RKO (cell line): ENCODE data around the gene MMEL1.
"Not testable (repeated sequence)": the region's sequence is repeated elsewhere in the genome, so short reads cannot be mapped to it uniquely, and the experiment has no call there.

Source experiments
- DNase-seq: peaks from one replicate; pipeline ENCODE4 v3.0.0-alpha.2; 2016; ENCODE audit warnings: low spot score

The MMEL1 gene

GRCh38 chr1:2628191-2628932 lies 4.5 kb downstream of the MMEL1 start:
- no peak for DNase-seq

- DNase-seq, result no peak
These were observed 5.1 kb downstream of the MMEL1 start for GRCh38 chr1:2627746-2628145.

DNA sequence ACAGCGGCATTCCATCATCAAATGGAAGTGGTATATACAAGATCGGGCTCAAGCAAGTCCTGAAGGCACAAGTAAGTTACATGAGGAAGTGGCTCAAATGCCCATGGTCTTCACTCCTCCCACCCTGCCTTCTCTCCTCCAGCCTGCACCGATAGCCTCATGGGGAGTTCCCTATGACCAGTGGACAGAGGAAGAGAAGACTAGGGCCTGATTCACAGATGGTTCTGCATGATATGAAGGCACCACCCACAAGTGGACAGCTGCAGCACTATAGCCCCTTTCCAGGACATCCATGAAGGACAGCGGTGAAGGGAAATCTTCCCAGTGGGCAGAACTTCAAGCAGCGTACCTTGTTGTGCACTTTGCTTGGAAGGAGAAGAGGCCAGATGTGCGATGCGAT lies 7.1 kb downstream of the MMEL1 start:
- not testable (repeated sequence) for DNase-seq

DNA sequence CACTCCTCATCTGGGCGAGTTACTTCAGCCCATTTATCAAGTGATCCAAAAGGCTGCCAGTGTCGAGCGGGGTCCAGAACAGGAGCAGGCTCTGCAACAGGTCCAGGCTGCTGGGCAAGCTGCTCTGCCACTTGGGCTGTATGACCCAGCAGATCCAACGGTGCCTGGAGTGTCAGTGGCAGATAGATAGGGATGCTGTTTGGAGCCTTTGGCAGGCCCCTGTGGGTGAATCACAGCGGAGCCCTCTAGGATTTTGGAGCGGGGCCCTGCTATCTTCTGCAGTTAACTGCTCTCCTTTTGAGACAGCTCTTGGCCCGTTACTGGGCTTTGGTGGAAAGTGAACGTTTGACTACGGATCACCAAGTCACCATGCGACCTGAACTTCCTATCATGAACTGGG lies 7.5 kb downstream of the MMEL1 start:
- no peak for DNase-seq

DNA sequence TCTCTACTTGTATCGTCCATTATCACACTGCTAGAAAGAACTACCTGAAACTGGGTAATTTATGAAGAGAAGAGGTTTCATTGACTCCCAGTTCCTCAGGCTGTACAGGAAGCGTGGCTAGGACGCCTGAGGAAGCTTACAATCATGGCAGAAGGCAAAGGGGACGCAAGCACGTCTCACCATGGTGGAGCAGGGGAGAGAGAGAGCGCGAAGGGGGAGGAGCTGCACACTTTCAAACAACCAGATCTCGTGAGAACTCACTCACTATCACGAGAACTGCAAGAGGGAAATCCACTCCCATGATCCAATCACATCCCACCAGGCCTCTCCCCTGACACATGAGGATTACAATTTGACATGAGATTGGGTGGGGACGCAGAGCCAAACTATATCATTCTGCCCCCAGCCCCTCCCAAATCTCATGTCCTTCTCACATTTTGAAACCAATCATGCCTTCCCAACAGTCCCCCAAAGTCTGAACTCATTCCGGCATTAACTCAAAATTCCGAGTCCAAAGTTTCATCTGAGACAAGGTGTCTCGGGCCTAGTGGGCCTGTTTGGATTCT lies 8.0 kb downstream of the MMEL1 start:
- DNase-seq, result no peak

DNA sequence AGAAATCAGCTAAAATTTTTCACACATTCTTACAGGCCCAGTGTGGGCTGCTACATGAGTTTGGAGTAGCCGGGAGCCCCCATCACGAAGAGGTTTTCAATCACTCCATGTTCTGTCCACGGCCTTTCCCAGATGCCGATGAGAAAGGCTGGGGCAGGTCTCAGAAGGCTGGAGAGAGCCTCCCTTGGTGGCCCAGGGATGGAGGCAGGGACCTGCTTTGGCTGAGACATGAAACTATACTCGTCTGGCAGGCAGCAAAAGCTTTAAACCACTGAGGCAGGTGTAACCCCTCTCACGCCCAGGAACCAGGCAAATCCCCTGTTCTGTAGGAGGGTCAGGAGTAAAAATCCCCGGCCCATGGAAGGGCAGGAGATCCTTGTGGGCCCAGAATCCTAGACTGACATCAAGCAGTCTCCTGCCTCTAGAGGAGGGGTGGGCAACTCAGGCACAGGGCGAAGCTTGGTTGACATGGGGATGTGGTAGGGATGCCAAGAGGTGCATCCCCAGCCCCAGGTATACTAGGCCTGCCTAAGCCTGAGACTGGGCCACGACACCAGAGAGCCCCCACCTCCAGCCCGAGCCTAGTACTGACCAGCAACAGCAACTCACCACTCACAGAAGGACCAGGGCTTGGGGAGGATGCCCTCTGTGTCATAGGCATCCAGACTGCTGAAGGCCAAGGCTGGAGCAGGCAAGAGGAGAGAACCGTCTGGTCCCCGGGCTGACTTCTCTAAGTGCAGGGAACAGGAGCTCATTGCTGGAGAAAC lies 9.1 kb downstream of the MMEL1 start:
- DNase-seq, result no peak

DNA sequence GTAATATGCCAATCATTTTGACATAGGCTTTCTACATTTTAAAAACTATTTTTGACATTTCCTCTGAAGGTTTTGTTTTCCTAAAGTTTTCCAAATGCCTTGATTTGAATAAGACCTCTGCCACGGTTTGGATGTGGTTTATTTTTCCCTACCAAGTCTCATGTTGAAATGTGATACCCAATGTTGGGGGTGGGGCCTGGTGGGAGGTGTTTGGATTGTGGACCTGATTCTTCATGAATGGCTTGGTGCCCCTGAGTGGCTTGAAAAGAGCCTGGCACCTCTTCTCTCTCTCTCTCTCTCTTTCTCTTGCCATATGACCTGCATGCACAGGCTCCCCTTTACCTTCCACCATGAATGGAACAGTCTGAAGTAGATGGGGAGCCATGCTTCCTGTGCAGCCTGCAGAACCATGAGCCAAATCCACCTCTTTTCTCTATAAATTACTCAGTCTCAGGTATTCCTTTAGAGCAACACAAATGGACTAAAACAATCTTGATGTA lies 14.8 kb downstream of the MMEL1 start:
- no peak for DNase-seq

DNA sequence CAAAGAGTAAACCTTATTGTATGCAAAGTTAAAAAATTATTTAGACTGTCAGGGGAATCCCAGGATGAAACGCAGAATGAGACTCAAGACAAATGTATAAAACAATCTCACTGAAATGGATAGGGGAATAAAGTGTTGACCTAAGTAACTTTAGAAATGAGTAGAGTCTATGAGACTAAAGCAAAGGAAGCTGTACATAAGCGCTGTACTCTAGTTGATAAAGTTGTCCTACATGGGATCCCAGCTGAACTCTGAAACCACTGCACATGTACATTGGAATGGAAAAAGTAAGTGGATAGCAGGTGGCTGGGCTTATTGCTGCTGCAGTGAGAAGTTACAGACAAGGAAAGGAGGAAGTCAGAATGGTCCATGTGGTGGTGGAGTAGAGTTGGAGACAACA lies 18.7 kb downstream of the MMEL1 start:
- no peak for DNase-seq

DNA sequence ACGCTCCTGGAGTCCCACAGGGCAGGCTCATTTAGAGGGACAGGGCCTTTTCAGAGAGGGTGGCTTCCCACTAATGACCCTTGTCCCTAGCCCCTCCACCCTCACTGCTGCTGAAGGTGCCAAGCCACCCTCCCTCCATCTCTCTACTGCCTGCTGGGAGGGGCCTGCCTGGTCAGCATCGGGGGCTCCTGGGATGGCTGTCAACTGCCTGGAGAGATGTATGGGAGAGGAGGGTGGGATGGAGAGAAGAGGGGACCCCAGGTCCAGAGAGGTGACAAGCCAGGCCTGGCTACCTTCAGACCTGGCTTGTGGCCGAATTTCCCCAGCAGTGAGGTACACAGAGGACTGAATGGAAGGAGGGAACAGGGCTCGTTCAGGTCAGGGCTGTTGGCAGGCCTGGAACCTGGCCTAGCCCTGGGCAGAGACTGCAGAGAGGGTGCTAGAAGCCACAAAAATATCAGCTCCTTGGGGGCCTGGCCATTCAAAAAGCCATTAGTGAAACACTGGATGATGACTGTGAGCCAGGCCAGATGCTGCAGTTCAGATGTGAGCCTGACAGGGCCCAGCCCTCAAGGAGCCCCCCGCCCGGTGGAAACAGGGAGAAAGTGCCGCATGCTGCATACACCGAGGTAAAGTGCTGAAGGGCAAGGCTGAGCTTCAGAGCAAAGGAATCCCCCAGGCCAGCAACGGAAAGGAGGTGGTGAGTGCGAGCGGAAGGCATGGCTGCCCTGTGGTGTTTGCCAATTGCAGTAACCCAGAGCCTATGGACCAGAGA lies 20.0 kb downstream of the MMEL1 start:
- DNase-seq, result no peak

DNA sequence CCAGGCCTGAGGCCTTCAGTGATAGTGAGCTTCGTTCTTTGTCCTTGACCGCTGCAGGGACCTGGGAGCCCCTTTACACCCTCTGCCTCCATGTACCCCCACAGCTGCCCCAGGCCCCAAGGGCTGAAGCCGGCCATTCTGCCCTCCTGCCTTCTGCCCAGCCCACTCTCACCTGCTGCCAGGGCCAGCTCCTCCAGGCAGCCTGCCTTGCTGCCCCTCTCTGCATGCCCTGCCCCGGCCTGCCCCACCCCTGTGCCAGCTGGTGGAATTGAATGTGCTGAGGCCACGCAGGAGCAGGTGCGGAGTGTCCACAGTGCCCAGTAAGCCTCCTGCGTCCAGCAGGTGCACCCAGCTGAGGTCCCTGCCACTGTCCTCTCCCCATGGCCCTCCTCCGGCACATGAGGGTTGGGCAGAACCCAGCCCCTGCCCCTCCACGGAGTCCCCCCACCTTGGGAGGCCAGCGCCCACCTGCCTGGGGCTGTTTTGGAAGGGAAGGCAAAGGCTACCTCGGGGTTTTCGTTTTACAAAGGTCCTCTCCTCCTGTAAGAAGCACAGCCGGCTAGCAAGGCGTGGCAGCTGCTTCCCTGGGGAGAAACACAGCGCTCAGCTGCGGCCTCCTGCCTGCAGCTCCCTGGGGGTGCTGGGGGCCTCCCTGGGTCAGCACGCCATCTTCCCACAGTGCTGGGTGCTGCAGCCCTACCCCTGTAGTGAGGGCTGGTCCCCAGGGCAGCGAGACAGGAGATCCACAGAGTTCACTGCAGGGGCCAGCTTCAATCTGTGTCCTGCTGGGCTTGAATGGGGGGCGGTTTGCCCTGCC lies 21.0 kb downstream of the MMEL1 start:
- DNase-seq, result no peak

GRCh38 chr1:2611031-2611501 lies 21.8 kb downstream of the MMEL1 start:
- no peak for DNase-seq

- DNase-seq, result no peak
These were observed 22.5 kb downstream of the MMEL1 start for GRCh38 chr1:2610036-2610959.

DNA sequence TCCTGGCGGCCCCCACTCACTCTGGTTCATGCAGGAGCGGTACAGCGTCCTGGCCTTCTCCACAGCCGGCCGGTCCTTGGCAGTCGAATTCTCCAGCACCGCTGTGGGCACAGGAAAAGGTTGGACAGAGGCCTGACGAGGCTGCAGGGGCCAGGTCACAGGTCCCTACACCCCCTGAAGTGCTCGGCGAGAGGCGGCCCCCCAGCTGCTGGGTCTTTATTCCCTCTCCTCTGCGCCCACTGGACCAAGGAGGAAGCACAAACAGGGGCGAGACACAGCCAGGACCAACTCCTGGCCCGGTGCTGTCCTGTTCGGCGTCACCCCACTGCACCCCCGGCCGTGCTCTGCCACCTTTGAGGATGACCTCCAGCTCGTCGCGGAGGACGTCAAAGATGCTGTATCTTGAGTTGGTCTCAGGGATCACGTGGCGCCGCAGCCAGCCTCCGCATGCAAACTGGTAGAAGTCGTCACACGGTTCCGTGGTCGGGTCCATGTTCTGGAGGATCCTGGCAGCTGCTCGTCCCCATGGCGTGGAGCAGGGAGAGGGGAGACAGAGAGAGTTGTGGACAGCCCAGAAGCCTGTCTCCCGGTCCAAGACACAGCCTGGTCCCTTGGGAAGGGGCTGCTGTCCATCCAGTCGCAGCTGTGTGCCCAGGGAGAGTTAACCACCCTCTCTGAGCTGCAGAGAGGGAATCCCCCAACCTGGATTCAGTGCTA lies 23.3 kb downstream of the MMEL1 start:
- no peak for DNase-seq

DNA sequence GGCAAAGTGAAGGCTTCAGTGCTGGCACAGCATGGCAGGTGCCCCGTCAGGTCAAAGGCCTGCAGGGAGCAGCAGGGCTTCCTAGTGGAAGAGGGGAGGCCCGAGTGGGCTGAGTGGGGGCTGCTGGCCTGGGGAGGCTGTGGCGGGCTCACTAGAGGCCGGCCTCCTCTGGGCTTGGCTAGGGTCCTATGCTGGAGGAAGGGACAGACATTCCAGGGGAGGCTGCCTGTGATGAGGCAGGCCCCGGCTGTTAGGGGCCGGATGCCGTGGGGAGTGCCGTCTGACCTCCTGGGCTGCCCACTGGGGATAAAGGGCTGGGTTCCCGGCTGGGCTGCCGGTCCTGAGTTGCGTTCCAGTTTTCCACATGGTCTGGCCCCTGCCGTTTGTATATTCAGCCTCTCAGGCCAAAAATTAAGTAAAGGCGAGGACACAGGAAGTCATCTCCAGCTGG lies 25.1 kb downstream of the MMEL1 start:
- no peak for DNase-seq

- no peak for DNase-seq
These were observed 25.8 kb downstream of the MMEL1 start for GRCh38 chr1:2606881-2607621.

DNA sequence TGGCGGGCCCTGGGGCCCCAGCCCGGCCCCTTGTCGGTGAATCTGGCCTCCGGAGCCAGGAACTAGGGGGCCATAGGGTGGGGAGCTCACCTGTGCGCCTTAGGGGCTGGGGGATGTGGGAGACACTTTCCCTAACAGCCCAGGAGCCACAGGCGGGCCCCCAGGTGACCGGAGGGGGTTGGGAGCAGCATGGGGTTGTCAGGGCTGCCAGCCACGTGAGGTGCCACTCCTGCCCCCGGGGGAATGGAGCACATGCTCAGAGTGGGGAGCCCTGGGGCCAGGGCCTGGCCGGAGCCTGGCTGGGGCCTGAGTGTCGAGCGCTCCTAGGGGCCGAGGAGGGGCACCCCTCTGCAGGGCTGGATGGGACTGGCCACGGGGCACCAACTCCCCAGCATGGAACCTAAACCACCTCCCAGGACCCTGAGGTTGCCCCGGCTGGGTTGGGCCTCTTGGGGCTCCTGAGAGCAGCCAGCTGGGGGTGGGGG lies 26.4 kb downstream of the MMEL1 start:
- no peak for DNase-seq

GRCh38 chr1:2605509-2606395 lies 27.1 kb downstream of the MMEL1 start:
- DNase-seq, result no peak
